ENCODE results near the gene IFNG-AS1.

IFNG-AS1 gene

GRCh38 chr12:68043435-68043834, 54.2 kb downstream of the IFNG-AS1 start:
- POLR2A ChIA-PET = no interaction called here
- no peak for DNase-seq (ENCODE audit: extremely low spot score)
- CTCF ChIA-PET = no interaction called here
- TF ChIP-seq NFRKB (IDR thresholded peaks at IDR 0.05) (no peak), CTBP1 (IDR thresholded peaks at IDR 0.05; ENCODE audit: borderline replicate concordance) (no peak), ELF4 (IDR thresholded peaks at IDR 0.05) (no peak), FOXM1 (IDR thresholded peaks at IDR 0.05; ENCODE audit: borderline replicate concordance) (no peak), ZNF384 (IDR thresholded peaks at IDR 0.05) (no peak), FOXA1 (IDR thresholded peaks at IDR 0.05) (no peak), L3MBTL2 (conservative IDR thresholded peaks at IDR 0.05) (no peak), BHLHE40 (IDR thresholded peaks at IDR 0.05; ENCODE audit: borderline replicate concordance) (no peak), SP1 (IDR thresholded peaks at IDR 0.05) (no peak), LEF1 (IDR thresholded peaks at IDR 0.05; ENCODE audit: borderline replicate concordance) (no peak), HDGF (IDR thresholded peaks at IDR 0.05; ENCODE audit: borderline replicate concordance) (no peak), TARDBP (IDR thresholded peaks at IDR 0.05) (no peak), ARNT (IDR thresholded peaks at IDR 0.05) (no peak), FOXK2 (IDR thresholded peaks at IDR 0.05) (no peak), SUZ12 (IDR thresholded peaks at IDR 0.05) (no peak), PKNOX1 (IDR thresholded peaks at IDR 0.05) (no peak)

GRCh38 chr12:68048648-68049297, 59.5 kb downstream of the IFNG-AS1 start:
- DNase-seq (ENCODE audit: extremely low spot score) = no peak
- CTCF ChIA-PET = interaction anchor here (0.5 to 1.3 kb wide), 2 partner anchors 8 to 308 kb away, joined by 3 to 10 read pairs; no protein-coding TSS in a partner anchor
- POLR2A ChIA-PET = no interaction called here
- TF ChIP-seq L3MBTL2 (conservative IDR thresholded peaks at IDR 0.05) (no peak), NFRKB (IDR thresholded peaks at IDR 0.05) (no peak), CTBP1 (IDR thresholded peaks at IDR 0.05; ENCODE audit: borderline replicate concordance) (no peak), HDGF (IDR thresholded peaks at IDR 0.05; ENCODE audit: borderline replicate concordance) (no peak), LEF1 (IDR thresholded peaks at IDR 0.05; ENCODE audit: borderline replicate concordance) (no peak), TARDBP (IDR thresholded peaks at IDR 0.05) (no peak), BHLHE40 (IDR thresholded peaks at IDR 0.05; ENCODE audit: borderline replicate concordance) (no peak), ARNT (IDR thresholded peaks at IDR 0.05) (no peak), ZNF384 (IDR thresholded peaks at IDR 0.05) (no peak), FOXM1 (IDR thresholded peaks at IDR 0.05; ENCODE audit: borderline replicate concordance) (no peak), PKNOX1 (IDR thresholded peaks at IDR 0.05) (no peak), FOXA1 (IDR thresholded peaks at IDR 0.05) (no peak), ELF4 (IDR thresholded peaks at IDR 0.05) (no peak)

- ChIA-PET CTCF (no interaction called here), POLR2A (no interaction called here)
- no peak for TF ChIP-seq TARDBP (IDR thresholded peaks at IDR 0.05)
- no peak for TF ChIP-seq LEF1 (IDR thresholded peaks at IDR 0.05; ENCODE audit: borderline replicate concordance)
- no peak for TF ChIP-seq ELF4 (IDR thresholded peaks at IDR 0.05)
- TF ChIP-seq FOXK2 (IDR thresholded peaks at IDR 0.05) = no peak
- no peak for TF ChIP-seq ZNF384 (IDR thresholded peaks at IDR 0.05)
- DNase-seq (ENCODE audit: extremely low spot score) = no peak
These were observed 67.1 kb downstream of the IFNG-AS1 start for GRCh38 chr12:68056300-68056699.

GRCh38 chr12:68063900-68064590, 74.8 kb downstream of the IFNG-AS1 start:
- ChIA-PET CTCF (interaction anchor here (0.8 kb wide), 1 partner anchor 23 kb away, joined by 3 read pairs; no protein-coding TSS in a partner anchor), POLR2A (no interaction called here)
- no peak for TF ChIP-seq FOXA1 (IDR thresholded peaks at IDR 0.05)
- TF ChIP-seq PKNOX1 (IDR thresholded peaks at IDR 0.05) = no peak
- TF ChIP-seq TARDBP (IDR thresholded peaks at IDR 0.05) = no peak
- TF ChIP-seq ELF4 (IDR thresholded peaks at IDR 0.05) = no peak
- TF ChIP-seq FOXM1 (IDR thresholded peaks at IDR 0.05; ENCODE audit: borderline replicate concordance) = no peak
- TF ChIP-seq ARNT (IDR thresholded peaks at IDR 0.05) = no peak
- no peak for TF ChIP-seq BHLHE40 (IDR thresholded peaks at IDR 0.05; ENCODE audit: borderline replicate concordance)
- no peak for DNase-seq (ENCODE audit: extremely low spot score)

GRCh38 chr12:68065163-68065562, 75.9 kb downstream of the IFNG-AS1 start:
- DNase-seq (ENCODE audit: extremely low spot score) = no peak
- ChIA-PET CTCF (no interaction called here), POLR2A (no interaction called here)
- TF ChIP-seq BHLHE40 (IDR thresholded peaks at IDR 0.05; ENCODE audit: borderline replicate concordance) = no peak
- no peak for TF ChIP-seq ELF4 (IDR thresholded peaks at IDR 0.05)
- TF ChIP-seq L3MBTL2 (conservative IDR thresholded peaks at IDR 0.05) = no peak
- TF ChIP-seq SUZ12 (IDR thresholded peaks at IDR 0.05) = no peak
- TF ChIP-seq LEF1 (IDR thresholded peaks at IDR 0.05; ENCODE audit: borderline replicate concordance) = no peak
- no peak for TF ChIP-seq FOXK2 (IDR thresholded peaks at IDR 0.05)
- no peak for TF ChIP-seq FOXA1 (IDR thresholded peaks at IDR 0.05)
- no peak for TF ChIP-seq NFRKB (IDR thresholded peaks at IDR 0.05)
- TF ChIP-seq HDGF (IDR thresholded peaks at IDR 0.05; ENCODE audit: borderline replicate concordance) = no peak
- TF ChIP-seq CTBP1 (IDR thresholded peaks at IDR 0.05; ENCODE audit: borderline replicate concordance) = no peak
- no peak for TF ChIP-seq SP1 (IDR thresholded peaks at IDR 0.05)
- no peak for TF ChIP-seq FOXM1 (IDR thresholded peaks at IDR 0.05; ENCODE audit: borderline replicate concordance)
- TF ChIP-seq ARNT (IDR thresholded peaks at IDR 0.05) = no peak
- no peak for TF ChIP-seq ZNF384 (IDR thresholded peaks at IDR 0.05)
- no peak for TF ChIP-seq TARDBP (IDR thresholded peaks at IDR 0.05)
- TF ChIP-seq PKNOX1 (IDR thresholded peaks at IDR 0.05) = no peak

Measured in HEK293T (cell line).